A549 (cell line): ENCODE results near the gene HAAO. TPM values are rescaled to one million over a fixed set of nuclear protein-coding genes. Genes with fewer than 3 reads are reported as not detected.

Experiments
- ATAC-seq, 2 experiments: fragments of 200-7000 bp in 1 of 2; fragments of >200 bp in 1 of 2; cut with Nextera tagmentation in 1 of 2; cut with Tn5 transposase in 1 of 2; 3 replicates each; pipeline versions ENCODE4 v1.8.0 to v1.9.1; 2018 to 2020; ENCODE audit warnings: mild to moderate bottlenecking in 1 of 2, moderate library complexity in 1 of 2
- CTCF ChIA-PET: fragments of 300-600 bp; sonication (Branson Sonifier 250); formaldehyde crosslinking; extraction: SDS; loops from one replicate; lab custom pipeline; 2021; ENCODE audit warnings: antibody characterized with exemption, inconsistent platforms; lab: Yijun Ruan, JAX
- POLR2A ChIA-PET: fragments of 350-600 bp; formaldehyde crosslinking; extraction: SDS; loops from one replicate; lab custom pipeline; 2021; ENCODE audit warnings: antibody characterized with exemption, inconsistent platforms; lab: Yijun Ruan, JAX
- DNase-seq, 2 experiments: peaks; one replicate each; pipeline versions ENCODE4 v3.0.0 to v3.0.0-alpha.2; 2011 to 2016; ENCODE audit warnings: low read depth in 1 of 2, low spot score in 1 of 2
- FAIRE-seq: peaks from 2 replicates; lab custom pipeline; 2011; peaks lifted over from hg19 to GRCh38; lab: Jason Lieb, UNC
- H3K27ac ChIP-seq, 2 experiments: fragments of >200 bp; sonication (Bioruptor Twin); formaldehyde crosslinking; 3 replicates each; pipeline ENCODE4 v1.5.1; 2016 to 2017
- H3K4me1 ChIP-seq: fragments of >200 bp; sonication (Bioruptor Twin); formaldehyde crosslinking; 3 replicates; pipeline ENCODE4 v1.6.1; 2016
- H3K4me2 ChIP-seq: fragments of >200 bp; sonication (Bioruptor Twin); formaldehyde crosslinking; 3 replicates; pipeline ENCODE4 v1.6.1; 2016
- H3K4me3 ChIP-seq: fragments of >200 bp; sonication (Bioruptor Twin); formaldehyde crosslinking; 3 replicates; pipeline ENCODE4 v1.5.1; 2016
- H3K9me3 ChIP-seq: fragments of >200 bp; sonication (Bioruptor Twin); formaldehyde crosslinking; 3 replicates; pipeline ENCODE4 v1.6.1; 2016
- ATOH8 ChIP-seq: fragments of 250-450 bp; sonication (Bioruptor Pico); IDR thresholded peaks from 2 replicates; pipeline ENCODE4 v1.5.0; 2020; ENCODE audit warnings: low read depth, mild to moderate bottlenecking, moderate library complexity
- CBX2 ChIP-seq: fragments of 200-600 bp; sonication (generic); IDR thresholded peaks from 2 replicates; pipeline ENCODE4 v1.6.1; 2016; ENCODE audit warnings: low read depth, mild to moderate bottlenecking, borderline replicate concordance
- CHD2 ChIP-seq: fragments of 150-350 bp; IDR thresholded peaks from 2 replicates; pipeline ENCODE4 v1.6.1; 2014; ENCODE audit warnings: low read length; ENCODE audit not compliant: partially characterized antibody
- EHMT2 ChIP-seq: fragments of 200-600 bp; sonication (generic); IDR thresholded peaks from 2 replicates; pipeline ENCODE4 v1.6.1; 2016; ENCODE audit warnings: antibody characterized with exemption, low read depth, mild to moderate bottlenecking, moderate library complexity
- ELK1 ChIP-seq: fragments of 150-350 bp; IDR thresholded peaks from 2 replicates; pipeline ENCODE4 v1.6.1; 2014; ENCODE audit warnings: low read depth, mild to moderate bottlenecking, low read length
- ESRRA ChIP-seq: fragments of 150-350 bp; IDR thresholded peaks from 2 replicates; pipeline ENCODE4 v1.6.1; 2014; ENCODE audit warnings: mild to moderate bottlenecking, low read length, borderline replicate concordance
- FOXS1 ChIP-seq: fragments of 250-450 bp; sonication (Bioruptor Pico); IDR thresholded peaks from 2 replicates; pipeline ENCODE4 v1.5.0; 2020; ENCODE audit warnings: mild to moderate bottlenecking, moderate library complexity
- HES2 ChIP-seq: fragments of >200 bp; sonication (Bioruptor Twin); formaldehyde crosslinking; IDR thresholded peaks from 2 replicates; pipeline ENCODE4 v1.6.1; 2016
- HOXA7 ChIP-seq: fragments of 250-450 bp; sonication (Bioruptor Pico); IDR thresholded peaks from 2 replicates; pipeline ENCODE4 v1.5.0; 2020; ENCODE audit warnings: mild to moderate bottlenecking, moderate library complexity
- HOXB13 ChIP-seq: fragments of 250-450 bp; sonication (Bioruptor Pico); IDR thresholded peaks from 2 replicates; pipeline ENCODE4 v1.5.0; 2020; ENCODE audit warnings: low read depth, mild to moderate bottlenecking, moderate library complexity
- JUNB ChIP-seq: fragments of >200 bp; sonication (Bioruptor Twin); formaldehyde crosslinking; IDR thresholded peaks from 2 replicates; pipeline ENCODE4 v1.6.1; 2016
- MAZ ChIP-seq: fragments of 150-350 bp; IDR thresholded peaks from 2 replicates; pipeline ENCODE4 v1.6.1; 2014; ENCODE audit warnings: antibody characterized with exemption, low read depth, low read length, borderline replicate concordance
- MYC ChIP-seq: IDR thresholded peaks from 2 replicates; pipeline ENCODE4 v1.6.1; 2012; ENCODE audit warnings: mild to moderate bottlenecking, inconsistent platforms, low read length, improper control_type of control experiment, borderline replicate concordance
- PBX3 ChIP-seq: IDR thresholded peaks from 2 replicates; pipeline ENCODE4 v1.6.1; 2012
- POLR2A ChIP-seq: IDR thresholded peaks from 2 replicates; pipeline ENCODE4 v1.6.1; 2012; ENCODE audit warnings: mild to moderate bottlenecking, low read length
- POLR2AphosphoS2 ChIP-seq: conservative IDR thresholded peaks from 2 replicates; pipeline ENCODE4 v1.6.1; 2012; ENCODE audit warnings: low read length, improper control_type of control experiment, inconsistent platforms
- RAD21 ChIP-seq, 2 experiments: fragments of >200 bp in 1 of 2; sonication (Bioruptor Twin) in 1 of 2; formaldehyde crosslinking in 1 of 2; IDR thresholded peaks in 1 of 2; conservative IDR thresholded peaks in 1 of 2; 2 replicates in 1 of 2; 3 replicates in 1 of 2; pipeline ENCODE4 v1.6.1; 2012 to 2018; ENCODE audit warnings: inconsistent platforms in 1 of 2
- REST ChIP-seq: fragments of 200-600 bp; sonication (generic); IDR thresholded peaks from 2 replicates; pipeline ENCODE4 v1.6.1; 2016; ENCODE audit warnings: antibody characterized with exemption, mild to moderate bottlenecking, moderate library complexity
- RNF2 ChIP-seq: fragments of 200-600 bp; sonication (generic); IDR thresholded peaks from 2 replicates; pipeline ENCODE4 v1.6.1; 2016; ENCODE audit warnings: low read depth, mild to moderate bottlenecking, antibody characterized with exemption, moderate library complexity, borderline replicate concordance
- SMC3 ChIP-seq: fragments of >200 bp; sonication (Bioruptor Twin); formaldehyde crosslinking; IDR thresholded peaks from 3 replicates; pipeline ENCODE4 v1.6.1; 2018; ENCODE audit warnings: inconsistent platforms
- SREBF2 ChIP-seq: fragments of 450-650 bp; IDR thresholded peaks from 2 replicates; pipeline ENCODE4 v1.6.1; 2014; ENCODE audit warnings: mild to moderate bottlenecking, moderate library complexity
- TP53 ChIP-seq: fragments of 250-450 bp; sonication (Bioruptor Pico); IDR thresholded peaks from 2 replicates; pipeline ENCODE4 v1.5.0; 2021; ENCODE audit warnings: mild to moderate bottlenecking, moderate library complexity
- WGBS: methylation state at CpG from one replicate; pipeline ENCODE4 v1.1.6; 2017; ENCODE audit errors: missing lambda C conversion rate; 5-methylcytosine and 5-hydroxymethylcytosine counted together
- polyA plus RNA-seq, 4 experiments: library from polyadenylated mRNA; depleted of rRNA in 3 of 4; stranded (reverse); fragments of >200 nt; fragmentation: RNase III in 1 of 4; extraction: RNeasy Plus Mini Kit Qiagen cat#74134 plus additional on column Dnase treatment in 1 of 4; gene quantifications; 2 replicates in 3 of 4; 3 replicates in 1 of 4; pipeline ENCODE4 v1.2.3, GENCODE V29; 2011 to 2017

The HAAO gene
- polyA plus RNA-seq, 2 of the 4 experiments (the other 2 are of a cell fraction) = not detected

GRCh38 chr2:42826231-42826630 lies 33.8 kb upstream of the HAAO start:
- ChIA-PET POLR2A (no interaction called here), CTCF (interaction anchor here (0.6 to 2.1 kb wide), 13 partner anchors 9 to 784 kb away, joined by 3 to 10 read pairs (median 4); partner anchors contain the start of gene THADA)
- no peaks in the 10 kb centered on the region for H3K9me3 ChIP-seq
- no peak for TF ChIP-seq ELK1
- TF ChIP-seq SREBF2 = no peak
- TF ChIP-seq HOXA7 = no peak
- no peak for TF ChIP-seq RAD21 (conservative IDR thresholded peaks at IDR 0.05 in 1 of 2, IDR thresholded peaks at IDR 0.05 in 1 of 2)
- no peak for TF ChIP-seq CHD2
- no peak for TF ChIP-seq SMC3
- no peak for TF ChIP-seq PBX3
- no peak for TF ChIP-seq REST
- no peak for TF ChIP-seq FOXS1
- TF ChIP-seq POLR2A = no peak
- TF ChIP-seq POLR2AphosphoS2 = no peak
- no peak for TF ChIP-seq HES2
- TF ChIP-seq TP53 = no peak
- TF ChIP-seq ESRRA = no peak
- TF ChIP-seq MYC = no peak
- TF ChIP-seq MAZ = no peak
- TF ChIP-seq JUNB = no peak
- TF ChIP-seq EHMT2 = no peak
- no peak for TF ChIP-seq CBX2
- no peak for TF ChIP-seq ATOH8
- no peak for FAIRE-seq
- no peak overlapping the region for H3K4me2 ChIP-seq
- no peak for ATAC-seq
- DNase-seq = no peak
- H3K4me3 ChIP-seq = no peak overlapping the region
- H3K27ac ChIP-seq = no peak overlapping the region
- 58% methylated on average over 5 of the region's 5 CpGs for WGBS
- peaks cover 15% of the 10 kb centered on the region for H3K4me1 ChIP-seq

GRCh38 chr2:42824454-42824807 lies 32.0 kb upstream of the HAAO start:
- no peak overlapping the region for H3K4me2 ChIP-seq
- H3K27ac ChIP-seq = no peak overlapping the region
- WGBS = 52% methylated on average over 2 of the region's 2 CpGs
- peaks cover 5% of the 10 kb centered on the region; the same call in 2 of the 3 replicates for H3K4me1 ChIP-seq
- no peak for TF ChIP-seq HOXB13 (CRISPR knock-in tag)
- TF ChIP-seq RNF2 = no peak
- TF ChIP-seq SMC3 = no peak
- no peak for TF ChIP-seq CBX2
- CTCF ChIA-PET = interaction anchor here (0.7 to 2.4 kb wide), 10 partner anchors 11 to 789 kb away, joined by 3 to 19 read pairs (median 4); no protein-coding TSS in a partner anchor
- POLR2A ChIA-PET = interaction anchor here (2.0 kb wide), 1 partner anchor 14 kb away, joined by 8 read pairs; no protein-coding TSS in a partner anchor
- ATAC-seq (no peak), DNase-seq (no peak), FAIRE-seq (no peak)
- no peak overlapping the region for H3K4me3 ChIP-seq
- no peaks in the 10 kb centered on the region for H3K9me3 ChIP-seq
